ELR (cell line): ENCODE measurements around the gene PDCD11.

Source experiments
- DNase-seq: peaks from one replicate; pipeline ENCODE4 v3.0.0-alpha.2; 2015; ENCODE audit warnings: low read depth

Gene PDCD11

GRCh38 chr10:103417601-103418000 is 21.2 kb downstream of the PDCD11 start:
- no peak for DNase-seq

- DNase-seq = no peak
Measured at GRCh38 chr10:103419101-103419500, 22.7 kb downstream of the PDCD11 start.

GRCh38 chr10:103423748-103424147 is 27.3 kb downstream of the PDCD11 start:
- DNase-seq = no peak

DNA sequence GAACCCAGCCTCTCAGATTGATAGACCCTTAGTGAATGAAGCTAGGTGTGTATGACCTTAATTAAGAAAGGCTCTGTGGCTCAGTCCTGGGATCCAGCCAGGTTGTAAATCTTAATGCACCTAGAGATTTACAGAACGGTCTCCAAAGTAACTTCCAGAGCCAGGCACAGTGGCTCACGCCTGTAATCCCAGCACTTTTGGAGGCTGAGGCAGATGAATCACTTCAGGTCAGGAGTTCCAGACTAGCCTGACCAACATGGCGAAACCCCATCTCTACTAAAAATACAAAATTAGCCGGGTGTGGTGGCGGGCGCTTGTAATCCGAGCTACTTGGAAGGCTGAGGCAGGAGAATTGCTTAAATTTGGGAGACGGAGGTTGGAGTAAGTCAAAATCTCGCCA is 31.4 kb downstream of the PDCD11 start:
- DNase-seq = no peak

DNA sequence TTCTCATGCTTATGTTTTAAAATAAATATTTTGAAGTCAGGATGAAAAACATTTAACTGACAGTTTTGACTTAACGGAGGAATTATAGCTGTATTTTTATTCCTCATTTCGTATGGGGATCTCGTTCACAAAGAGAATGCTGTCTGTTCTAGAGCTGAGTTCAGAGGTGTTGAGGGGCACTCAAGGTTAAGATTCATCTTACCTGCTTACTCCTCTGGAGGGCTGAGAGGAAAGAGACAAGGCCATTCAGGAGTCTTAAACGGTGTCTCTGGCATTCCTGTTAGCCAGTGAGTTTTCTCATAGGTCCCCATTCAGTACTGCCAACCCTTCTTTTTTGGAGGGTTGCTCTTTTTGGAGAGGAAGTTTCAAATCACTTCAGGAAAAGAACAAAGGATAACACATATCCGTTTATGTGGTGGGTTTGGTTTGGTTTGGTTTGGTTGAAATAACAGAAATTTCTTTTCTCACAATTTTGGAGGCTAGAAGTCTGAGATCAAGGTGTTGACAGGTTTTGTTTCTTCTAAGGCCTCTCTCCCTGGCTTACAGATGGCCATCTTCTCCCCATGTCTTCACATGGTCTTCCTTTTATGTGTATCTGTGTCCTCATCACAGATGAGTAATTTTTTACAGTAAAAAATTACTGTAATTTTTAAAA is 32.7 kb downstream of the PDCD11 start:
- DNase-seq = no peak

DNA sequence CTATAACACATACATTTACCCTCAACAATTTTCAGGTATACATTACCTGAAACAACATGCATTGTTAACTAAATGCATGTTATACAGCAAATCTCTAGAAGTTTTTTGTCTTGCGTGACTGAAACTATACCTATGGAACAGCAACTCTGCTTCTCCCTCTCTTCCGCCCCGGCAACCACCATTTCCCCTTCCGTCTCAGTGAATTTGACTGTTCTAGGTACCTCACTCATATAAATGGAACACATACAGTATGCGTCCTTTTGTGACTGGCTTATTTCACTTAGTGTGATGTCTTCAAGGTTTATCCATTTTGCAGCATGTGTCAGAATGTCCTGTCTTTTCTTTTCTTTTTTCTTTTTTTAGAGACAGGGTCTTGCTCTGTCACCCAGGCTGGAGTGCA is 33.2 kb downstream of the PDCD11 start:
- no peak for DNase-seq

- no peak for DNase-seq
Measured at GRCh38 chr10:103431902-103432301, 35.5 kb downstream of the PDCD11 start.

DNA sequence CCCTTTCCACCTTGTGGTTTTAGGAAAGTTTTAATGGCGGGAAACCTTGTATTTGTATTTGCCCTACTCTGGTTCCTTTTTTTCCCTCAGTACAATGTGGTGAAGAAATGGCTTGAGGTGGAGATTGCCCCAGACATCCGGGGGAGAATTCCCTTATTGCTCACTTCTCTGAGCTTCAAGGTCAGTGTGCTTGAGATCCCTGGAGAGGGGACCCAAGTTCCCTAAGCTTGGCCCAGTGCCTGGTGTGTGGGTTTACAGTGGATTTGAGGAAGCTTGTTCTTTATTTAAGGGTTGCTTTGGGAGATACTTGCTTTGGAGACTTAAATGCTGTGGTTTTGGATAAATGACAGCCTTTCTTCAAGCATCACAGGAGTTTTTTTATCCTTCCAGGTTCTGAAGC is 37.4 kb downstream of the PDCD11 start:
- DNase-seq = no peak

DNA sequence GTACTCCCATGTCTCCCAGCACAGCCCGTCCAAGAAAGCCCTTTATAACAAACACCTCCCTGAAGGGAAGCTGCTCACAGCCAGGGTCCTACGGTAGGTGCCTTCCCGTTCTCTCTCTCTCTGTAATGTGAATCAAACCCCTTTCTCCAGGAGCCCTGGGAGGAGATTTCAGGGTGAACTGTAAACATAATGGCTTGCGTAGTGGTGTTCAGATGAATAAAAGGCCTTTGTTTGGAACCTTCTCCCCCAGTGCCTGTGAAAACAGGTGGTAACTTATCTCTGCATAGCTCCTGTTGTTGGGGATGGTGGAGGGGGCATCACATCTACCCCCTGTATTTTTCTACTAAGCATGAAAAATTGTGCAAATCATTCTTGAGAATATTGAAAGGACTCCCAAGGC is 43.4 kb downstream of the PDCD11 start:
- DNase-seq = no peak

DNA sequence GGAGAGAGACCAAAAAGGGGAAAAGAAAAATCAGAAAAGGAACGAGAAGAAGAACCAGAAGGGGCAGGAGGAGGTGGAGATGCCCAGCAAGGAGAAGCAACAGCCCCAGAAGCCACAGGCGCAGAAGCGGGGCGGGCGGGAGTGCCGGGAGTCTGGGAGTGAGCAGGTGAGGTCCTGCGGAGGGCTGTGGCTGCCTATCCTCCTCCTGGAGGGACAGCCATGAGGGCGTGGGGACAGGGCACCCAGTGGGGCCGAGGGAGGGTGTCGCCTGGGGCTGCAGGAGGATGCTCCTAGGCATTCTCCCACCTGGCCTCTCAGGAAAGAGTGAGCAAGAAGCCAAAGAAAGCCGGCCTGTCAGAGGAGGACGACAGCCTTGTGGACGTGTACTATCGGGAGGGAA is 44.0 kb downstream of the PDCD11 start:
- no peak for DNase-seq

DNA sequence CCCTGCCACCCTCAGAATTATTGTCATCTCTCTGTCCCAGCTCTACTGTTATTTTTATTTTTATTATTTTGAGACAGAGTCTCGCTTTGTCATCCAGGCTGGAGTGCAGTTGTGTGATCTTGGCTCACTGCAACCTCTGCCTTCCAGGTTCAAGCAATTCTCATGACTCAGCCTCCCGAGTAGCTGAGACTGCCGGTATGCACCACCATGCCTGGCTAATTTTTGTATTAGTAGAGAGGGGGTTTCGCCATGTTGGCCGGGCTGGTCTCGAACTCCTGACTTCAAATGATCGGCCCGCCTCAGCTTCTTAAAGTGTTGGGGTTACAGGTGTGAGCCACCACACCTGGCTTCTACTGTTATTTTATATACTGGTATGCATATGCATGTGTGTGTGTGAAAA is 44.8 kb downstream of the PDCD11 start:
- no peak for DNase-seq

GRCh38 chr10:103441611-103442010 is 45.2 kb downstream of the PDCD11 start:
- DNase-seq = no peak

DNA sequence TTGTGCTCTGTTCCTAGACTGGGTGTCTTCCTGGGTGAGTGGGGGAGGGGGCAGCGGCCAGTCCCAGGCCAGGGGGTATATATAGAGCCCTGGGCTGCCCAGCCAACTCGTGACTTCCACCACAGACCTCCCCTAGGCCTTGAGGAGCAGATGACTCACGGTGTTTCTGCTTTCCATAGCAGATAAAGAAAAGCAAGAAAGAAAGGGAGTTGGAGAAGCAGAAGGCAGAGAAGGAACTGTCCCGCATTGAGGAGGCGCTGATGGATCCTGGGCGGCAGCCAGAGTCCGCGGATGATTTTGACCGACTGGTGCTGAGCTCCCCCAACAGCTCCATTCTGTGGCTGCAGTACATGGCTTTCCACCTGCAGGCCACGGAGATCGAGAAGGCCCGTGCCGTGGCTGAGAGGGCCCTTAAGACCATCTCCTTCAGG is 45.6 kb downstream of the PDCD11 start:
- DNase-seq = peak; percentile 32

GRCh38 chr10:103443475-103444185 is 47.2 kb downstream of the PDCD11 start:
- no peak for DNase-seq

- no peak for DNase-seq
Measured at GRCh38 chr10:103444478-103444877, 48.1 kb downstream of the PDCD11 start.

DNA sequence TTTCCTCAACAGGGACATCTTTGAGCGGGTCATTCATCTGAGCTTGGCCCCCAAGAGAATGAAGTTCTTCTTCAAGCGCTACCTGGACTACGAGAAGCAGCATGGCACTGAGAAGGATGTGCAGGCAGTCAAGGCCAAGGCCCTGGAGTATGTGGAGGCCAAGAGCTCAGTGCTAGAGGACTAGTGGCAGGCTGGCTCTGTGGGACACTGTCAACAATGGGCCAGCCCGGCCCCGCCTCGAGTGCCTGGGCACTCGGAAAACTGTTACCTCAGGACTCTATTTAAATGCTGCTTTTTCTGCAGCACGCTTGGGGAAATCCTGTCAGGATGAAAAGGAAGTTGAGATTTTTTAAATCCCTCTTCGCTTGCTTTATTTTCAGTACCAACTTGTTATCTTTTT is 48.9 kb downstream of the PDCD11 start:
- DNase-seq = no peak

GRCh38 chr10:103445767-103446567 is 49.5 kb downstream of the PDCD11 start:
- DNase-seq = peak; percentile 67

GRCh38 chr10:103447187-103447586 is 50.8 kb downstream of the PDCD11 start:
- DNase-seq = no peak

GRCh38 chr10:103448746-103449145 is 52.3 kb downstream of the PDCD11 start:
- peak; percentile 93 for DNase-seq

- no peak for DNase-seq
Measured at GRCh38 chr10:103449208-103450144, 53.0 kb downstream of the PDCD11 start.

DNA sequence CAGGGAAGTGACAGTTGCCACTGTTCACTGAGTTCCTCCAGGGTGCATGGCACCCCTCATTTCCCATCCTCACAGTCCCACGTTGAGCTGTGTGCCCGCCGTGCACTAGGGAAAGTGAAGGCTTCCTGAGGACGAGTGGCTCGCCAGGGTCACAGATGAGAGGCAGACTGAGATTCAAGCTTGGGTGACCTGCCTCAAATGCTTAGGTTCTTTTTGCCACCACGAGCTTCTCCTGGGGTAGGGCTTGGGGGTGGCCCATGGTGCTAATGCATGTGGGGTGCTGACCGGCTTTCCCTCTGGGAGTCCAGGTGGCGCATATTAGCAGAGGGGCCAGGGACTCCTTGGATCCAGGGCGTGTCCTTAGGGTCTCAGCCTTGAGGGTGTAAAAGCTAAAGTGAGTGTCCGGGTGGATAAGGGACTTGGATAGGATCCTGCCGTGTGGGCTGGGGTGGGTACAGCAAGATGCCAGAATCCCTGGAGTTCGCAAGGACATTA is 53.8 kb downstream of the PDCD11 start:
- no peak for DNase-seq
